PC-3 (cell line): ENCODE measurements around the gene CHIT1.

Source experiments
- CTCF ChIP-seq: fragments of 300-600 bp; sonication (generic); conservative IDR thresholded peaks from 2 replicates; pipeline ENCODE4 v1.5.1; 2017; ENCODE audit warnings: antibody characterized with exemption, low read depth, mild to moderate bottlenecking, low read length
- EZH2 ChIP-seq: fragments of 300-600 bp; sonication (generic); IDR thresholded peaks from one replicate; pipeline ENCODE4 v1.6.1; 2017; ENCODE audit warnings: antibody characterized with exemption, mild to moderate bottlenecking, low read length; ENCODE audit not compliant: unreplicated experiment

- TF ChIP-seq CTCF (no peak), EZH2 (no peak)
Observed at GRCh38 chr1:203181586-203182386, 47.7 kb downstream of the CHIT1 start.
